Inflammatory macrophage treated with lipopolysaccharide for 4 hours (primary cell): ENCODE results near the gene EMILIN3.
A peak's percentile ranks its signal among the peaks of the same experiment; 100 is the strongest.

Experiments
- DNase-seq: peaks from one replicate; pipeline ENCODE4 v3.0.0-alpha.2; 2020

EMILIN3 gene

GRCh38 chr20:41344477-41344876 lies 22.1 kb downstream of the EMILIN3 start:
- no peak for DNase-seq

GRCh38 chr20:41342474-41343464 lies 23.8 kb downstream of the EMILIN3 start:
- no peak for DNase-seq

GRCh38 chr20:41340327-41341055 lies 26.1 kb downstream of the EMILIN3 start, which contains the start of gene LPIN3:
LPIN3 (plus strand) TSS chr20:41340821; CDS start chr20:41345804, 4,983 bp downstream.
- peak; percentile 86 for DNase-seq

DNA sequence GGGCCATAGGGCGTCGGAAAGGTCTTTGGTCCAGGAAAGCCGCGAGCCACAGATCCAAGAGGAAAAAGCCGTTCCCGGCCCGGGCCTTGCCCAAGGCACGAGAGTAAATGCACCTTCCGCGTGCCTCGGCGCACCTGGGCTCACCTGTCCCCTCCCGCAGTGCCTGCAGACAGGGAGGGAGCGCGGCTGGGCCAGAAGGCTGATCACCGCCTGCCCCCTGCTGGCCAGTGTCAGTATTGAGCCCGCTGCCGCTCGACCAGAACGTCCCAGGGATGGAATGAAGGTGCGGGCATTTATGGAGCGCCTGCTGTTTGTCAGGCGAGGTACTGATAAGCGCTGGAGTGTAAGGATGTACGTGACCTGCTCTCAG lies 26.7 kb downstream of the EMILIN3 start:
- DNase-seq: peak; percentile 60

GRCh38 chr20:41336711-41337492 lies 29.7 kb downstream of the EMILIN3 start:
- DNase-seq: no peak

GRCh38 chr20:41335591-41335990 lies 31.0 kb downstream of the EMILIN3 start:
- DNase-seq: no peak

- no peak for DNase-seq
These were observed 31.9 kb downstream of the EMILIN3 start for GRCh38 chr20:41334443-41335421.

- no peak for DNase-seq
These were observed 32.6 kb downstream of the EMILIN3 start for GRCh38 chr20:41334036-41334435.

DNA sequence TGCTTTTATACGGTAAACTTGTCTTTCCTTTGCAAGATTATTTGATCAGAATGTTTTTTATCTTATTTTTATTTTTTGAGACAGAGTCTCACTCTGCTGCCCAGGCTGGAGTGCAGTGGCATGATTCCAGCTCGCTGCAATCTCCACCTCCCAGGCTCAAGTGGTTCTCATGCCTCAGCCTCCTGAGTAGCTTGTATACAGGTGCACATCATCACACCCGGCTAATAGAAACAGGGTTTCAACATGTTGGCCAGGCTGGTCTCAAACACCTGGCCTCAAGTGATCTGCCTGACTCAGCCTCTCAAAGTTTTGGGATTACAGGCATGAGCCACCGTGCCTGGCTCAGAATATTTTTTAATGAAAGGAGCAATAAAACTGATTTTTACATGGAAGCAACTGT lies 34.9 kb downstream of the EMILIN3 start:
- no peak for DNase-seq

- DNase-seq: no peak
These were observed 35.7 kb downstream of the EMILIN3 start for GRCh38 chr20:41330941-41331340.

- no peak for DNase-seq
These were observed 36.3 kb downstream of the EMILIN3 start for GRCh38 chr20:41330343-41330720.

DNA sequence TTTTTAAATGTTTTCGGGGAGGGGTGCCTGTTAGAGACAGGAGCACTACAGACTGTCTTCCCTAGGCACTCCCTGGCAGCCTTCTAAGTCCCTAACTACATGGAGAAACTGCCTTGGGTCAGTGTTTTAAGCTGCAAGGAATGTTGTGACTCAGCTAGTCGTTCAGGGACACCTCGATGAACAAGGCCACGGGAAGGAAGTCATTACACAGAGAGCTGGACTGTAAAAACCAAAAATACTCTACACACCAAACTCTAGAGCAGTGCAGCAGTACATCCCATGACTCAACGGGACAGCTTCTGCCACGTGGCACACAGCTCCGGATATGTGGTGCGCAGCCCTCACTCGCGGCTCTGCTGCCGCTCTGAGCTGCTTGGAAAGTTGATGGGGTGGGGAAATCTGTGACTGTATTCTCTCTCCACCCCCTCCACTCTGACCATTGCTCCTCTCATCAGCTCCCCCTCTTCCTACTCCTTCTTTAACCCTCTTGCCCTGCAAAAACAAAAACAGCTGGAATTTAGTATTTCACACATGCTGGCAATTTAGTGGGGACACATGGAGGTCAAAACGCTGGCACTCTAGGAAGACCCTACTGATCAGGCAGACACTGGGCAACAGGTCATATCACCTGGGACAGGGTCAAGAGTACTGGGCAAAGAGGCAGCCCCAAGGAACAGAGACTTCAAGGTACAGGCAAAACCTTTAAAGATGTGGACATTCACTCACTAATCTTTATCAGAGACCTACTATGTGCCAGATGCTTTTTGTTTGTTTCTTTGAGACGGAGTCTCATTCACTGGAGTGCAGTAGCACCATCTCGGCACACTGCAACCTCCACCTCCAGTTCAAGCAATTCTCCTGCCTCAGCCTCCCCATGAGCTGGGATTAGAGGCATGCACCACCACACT lies 36.9 kb downstream of the EMILIN3 start:
- peak; percentile 73 for DNase-seq

GRCh38 chr20:41327178-41327577 lies 39.4 kb downstream of the EMILIN3 start:
- no peak for DNase-seq

DNA sequence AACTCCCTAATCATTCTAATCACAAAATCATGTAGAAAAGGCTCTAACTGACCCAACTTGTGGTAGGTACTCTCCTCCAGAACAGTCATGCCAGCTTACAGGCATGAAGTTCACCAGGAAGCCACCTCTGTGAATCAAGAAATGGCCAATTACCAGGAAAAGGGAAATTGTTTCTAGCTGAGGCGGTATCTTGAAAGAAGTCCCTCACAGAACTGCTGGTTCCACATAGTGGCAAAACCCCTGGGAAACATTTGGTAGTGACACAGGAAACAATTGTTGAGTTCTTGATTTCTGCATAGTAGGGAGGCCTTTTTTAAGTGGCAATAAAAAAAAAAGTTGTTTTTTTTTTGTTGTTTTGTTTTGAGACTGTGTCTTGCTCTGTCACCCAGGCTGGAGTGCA lies 45.6 kb downstream of the EMILIN3 start:
- peak; percentile 44 for DNase-seq

DNA sequence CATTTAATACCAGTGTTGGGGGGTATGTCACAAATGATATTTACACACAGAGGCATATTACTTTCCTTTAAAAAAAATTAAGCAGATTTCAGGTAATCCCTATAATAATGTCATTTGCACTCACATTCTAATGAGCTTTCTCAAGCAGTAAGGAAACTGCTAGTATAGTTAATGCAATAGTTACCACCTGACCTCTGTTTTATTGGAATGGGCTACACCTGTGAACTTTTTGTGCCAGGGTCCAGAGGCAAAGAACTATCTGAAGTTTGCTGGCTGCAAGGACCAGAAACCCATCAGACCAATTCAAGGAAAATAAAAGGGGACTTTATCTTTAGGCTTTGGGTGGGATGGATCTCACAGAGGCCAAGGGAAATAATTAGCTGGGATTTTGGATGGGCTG lies 46.2 kb downstream of the EMILIN3 start:
- no peak for DNase-seq

DNA sequence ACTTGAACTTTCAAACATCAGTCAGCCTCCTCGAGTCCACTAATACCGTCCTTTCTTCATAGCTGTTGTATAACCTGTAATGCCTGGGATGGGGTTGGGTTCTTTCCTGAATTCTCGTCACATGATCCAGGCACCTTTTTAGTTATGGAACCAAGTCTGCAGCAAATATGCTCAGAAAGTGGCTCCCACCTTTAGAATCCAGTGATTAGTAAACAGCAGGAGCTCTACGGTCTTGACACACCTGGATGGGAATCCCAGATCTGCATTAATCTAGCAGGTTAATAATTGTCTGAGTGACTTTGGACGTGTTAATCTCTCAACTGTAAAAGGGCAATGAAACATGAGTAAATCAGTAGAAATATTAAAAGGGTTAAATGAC lies 48.4 kb downstream of the EMILIN3 start:
- no peak for DNase-seq

DNA sequence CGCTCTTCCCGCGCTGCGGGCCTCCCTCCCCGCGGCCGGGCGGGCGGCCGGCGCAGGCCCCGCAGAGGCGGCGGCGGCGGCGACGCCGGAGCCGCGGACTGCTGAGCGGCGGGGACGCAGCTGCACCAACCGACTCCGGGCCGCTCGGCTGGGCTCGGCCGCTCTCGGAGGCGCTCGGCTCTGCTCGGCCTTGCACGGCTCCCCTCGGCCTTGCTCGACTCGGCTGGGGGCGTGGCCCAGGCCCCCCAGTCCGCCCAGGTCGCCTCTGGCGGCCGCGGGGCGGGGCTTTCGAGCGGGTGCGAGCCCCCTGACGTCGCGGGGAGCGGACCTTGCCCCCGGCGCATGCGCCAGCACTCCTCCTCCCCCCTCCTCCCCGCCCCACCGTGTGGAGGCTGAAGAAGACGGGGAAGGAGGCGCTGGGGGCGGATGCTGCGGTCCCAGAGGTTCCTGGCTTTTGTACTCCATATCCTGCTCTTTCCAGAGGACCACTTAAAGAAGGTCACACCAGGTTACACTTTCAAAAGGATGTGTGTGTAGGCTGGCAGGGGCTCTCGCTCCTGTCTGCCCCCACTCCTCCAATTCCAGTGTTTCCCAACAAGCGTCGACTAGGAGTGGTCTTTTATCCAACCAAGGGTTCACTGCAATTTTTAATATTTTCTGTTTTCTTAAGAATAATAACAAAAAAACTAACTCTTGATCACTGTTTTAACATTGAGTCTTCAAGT lies 48.9 kb downstream of the EMILIN3 start, which contains the start of gene ZHX3:
ZHX3 (minus strand) TSS at position 186 of the 725 bp plus-strand sequence. CDS start 112,815 bp downstream, outside the sequence.
- DNase-seq: peak; percentile 95

DNA sequence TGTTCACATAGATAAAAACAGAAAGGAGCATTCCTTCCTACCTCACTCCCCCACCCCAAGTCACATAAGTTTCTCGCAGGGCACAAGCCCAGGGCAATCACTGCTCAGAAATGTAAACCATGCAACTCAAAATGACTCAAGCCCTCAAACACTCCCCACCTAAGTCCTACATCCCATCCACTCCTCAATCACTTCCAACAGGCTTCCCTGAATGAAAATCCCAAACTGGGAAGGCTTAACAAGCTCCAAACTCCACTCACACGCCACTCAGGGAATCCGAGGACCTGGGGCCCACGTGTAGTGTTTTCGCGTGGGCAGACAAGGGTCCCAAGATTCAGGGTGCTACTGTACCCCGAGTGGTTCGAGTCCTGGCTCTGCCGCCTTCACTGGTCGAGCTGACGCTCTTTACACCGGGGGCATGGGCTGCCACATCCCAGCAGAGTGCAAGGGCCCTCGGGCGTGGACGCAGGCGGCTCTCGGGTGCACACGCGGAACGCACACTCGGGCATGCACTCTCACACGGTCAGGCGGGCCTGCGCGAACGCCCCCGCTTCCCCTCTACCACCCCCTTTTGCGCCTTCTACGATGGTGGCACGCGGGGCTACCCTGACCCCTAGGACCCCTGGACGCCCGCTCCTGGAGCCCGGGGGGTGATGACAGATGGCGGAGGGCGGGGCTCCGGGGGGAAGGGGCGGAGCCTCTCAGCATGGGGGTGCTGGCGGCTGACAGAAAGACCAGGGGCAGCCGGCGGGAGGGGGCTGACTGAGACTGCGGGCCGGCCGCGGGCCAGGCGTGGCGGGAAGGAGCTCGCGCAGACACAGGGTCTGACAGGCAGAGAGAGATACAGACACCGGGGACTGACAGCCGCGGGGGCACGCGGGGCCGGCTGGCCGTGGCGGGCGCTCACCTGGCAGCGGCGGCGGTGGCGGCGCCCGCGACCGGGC lies 49.7 kb downstream of the EMILIN3 start:
- DNase-seq: peak; percentile 38

- no peak for DNase-seq
These were observed 50.6 kb downstream of the EMILIN3 start for GRCh38 chr20:41316051-41316450.
